HepG2 (cell line): ENCODE results near the gene BPIFB2. TPM values are rescaled to one million over a fixed set of nuclear protein-coding genes. Genes with fewer than 3 reads are reported as not detected.

ENCODE experiments used
- AGO2 ChIP-seq: fragments of 200-400 bp; formaldehyde crosslinking; optimal IDR thresholded peaks from 2 replicates; pipeline ENCODE3; 2017; ENCODE audit warnings: mild to moderate bottlenecking, low read depth, low read length, moderate library complexity
- GLI4 ChIP-seq: sonication (generic); formaldehyde crosslinking; IDR thresholded peaks from 2 replicates; pipeline ENCODE4 v1.5.1; 2020; ENCODE audit warnings: missing genetic modification reagents, mild to moderate bottlenecking, moderate library complexity, borderline replicate concordance
- HNRNPL ChIP-seq: fragments of 200-400 bp; formaldehyde crosslinking; IDR thresholded peaks from 2 replicates; pipeline ENCODE4 v1.6.1; 2017; ENCODE audit warnings: mild to moderate bottlenecking, low read depth, low read length
- MZF1 ChIP-seq: sonication (generic); formaldehyde crosslinking; IDR thresholded peaks from 2 replicates; pipeline ENCODE4 v1.8.1; 2023; ENCODE audit warnings: mild to moderate bottlenecking, missing genetic modification reagents, borderline replicate concordance
- NAIF1 ChIP-seq: sonication (generic); formaldehyde crosslinking; IDR thresholded peaks from 2 replicates; pipeline ENCODE4 v1.5.0; 2020; ENCODE audit warnings: mild to moderate bottlenecking, missing genetic modification reagents, borderline replicate concordance
- NKX3-1 ChIP-seq: sonication (generic); formaldehyde crosslinking; IDR thresholded peaks from 2 replicates; pipeline ENCODE4 v1.5.0; 2020; ENCODE audit warnings: missing genetic modification reagents
- RBAK ChIP-seq: sonication (generic); formaldehyde crosslinking; IDR thresholded peaks from 2 replicates; pipeline ENCODE4 v1.5.1; 2020; ENCODE audit warnings: mild to moderate bottlenecking, missing genetic modification reagents
- SP1 ChIP-seq, 2 experiments: fragments of 450-650 bp in 1 of 2; sonication (generic) in 1 of 2; formaldehyde crosslinking in 1 of 2; IDR thresholded peaks; 2 replicates each; pipeline versions ENCODE4 v1.4.0 to v1.6.1; 2016 to 2020; ENCODE audit warnings: missing genetic modification reagents in 1 of 2
- ZFAT ChIP-seq: sonication (generic); formaldehyde crosslinking; conservative IDR thresholded peaks from 2 replicates; pipeline ENCODE4 v1.8.1; 2023; ENCODE audit warnings: missing genetic modification reagents, inconsistent platforms
- ZNF616 ChIP-seq: sonication (generic); formaldehyde crosslinking; IDR thresholded peaks from 2 replicates; pipeline ENCODE4 v1.5.0; 2020; ENCODE audit warnings: low read depth, mild to moderate bottlenecking, missing genetic modification reagents
- ZNF672 ChIP-seq: sonication (generic); formaldehyde crosslinking; IDR thresholded peaks from 2 replicates; pipeline ENCODE4 v1.8.1; 2022; ENCODE audit warnings: missing genetic modification reagents
- ZNF710 ChIP-seq: sonication (generic); formaldehyde crosslinking; IDR thresholded peaks from 2 replicates; pipeline ENCODE4 v1.5.0; 2020; ENCODE audit warnings: mild to moderate bottlenecking, missing genetic modification reagents, borderline replicate concordance
- ZNF784 ChIP-seq: sonication (generic); formaldehyde crosslinking; IDR thresholded peaks from 2 replicates; pipeline ENCODE4 v1.5.1; 2020; ENCODE audit warnings: missing genetic modification reagents, mild to moderate bottlenecking, borderline replicate concordance
- polyA plus RNA-seq, 8 experiments: library from polyadenylated mRNA; depleted of rRNA in 3 of 8; stranded (reverse) in 7 of 8; unstranded in 1 of 8; fragments of >200 nt; fragmentation: Illumina TruSeq in 4 of 8; extraction: Trizol in 4 of 8; gene quantifications; 2 replicates each; pipeline versions ENCODE4 v1.2.1 to v1.2.3, GENCODE V29; 2011 to 2016; ENCODE audit warnings: low read depth in 4 of 8, missing spikeins in 1 of 8, mixed read lengths in 1 of 8; ENCODE audit not compliant: insufficient read depth in 1 of 8
- total RNA-seq, 5 experiments: library from RNA; depleted of rRNA; stranded (reverse); fragments of >200 nt; fragmentation: Illumina TruSeq; extraction: Trizol; gene quantifications; 2 replicates each; pipeline ENCODE4 v1.2.3, GENCODE V29; 2016; ENCODE audit warnings: low read depth in 1 of 5
- TF ChIP-seq, protein P1 (sequence below): IDR thresholded peaks from 2 replicates; pipeline ENCODE4 v1.6.1; 2016; ENCODE audit warnings: missing biosample characterization, missing genetic modification reagents, low read depth
- TF ChIP-seq, protein P2 (sequence below): IDR thresholded peaks from 2 replicates; pipeline ENCODE4 v1.6.1; 2016; ENCODE audit warnings: missing compliant biosample characterization, missing genetic modification reagents, borderline replicate concordance
- TF ChIP-seq, protein P3 (sequence below): sonication (generic); formaldehyde crosslinking; IDR thresholded peaks from 2 replicates; pipeline ENCODE4 v1.4.0; 2020; ENCODE audit warnings: missing genetic modification reagents, mild to moderate bottlenecking, borderline replicate concordance
- TF ChIP-seq, protein P4 (sequence below): sonication (generic); formaldehyde crosslinking; IDR thresholded peaks from 2 replicates; pipeline ENCODE4 v1.4.0; 2020; ENCODE audit warnings: missing genetic modification reagents, borderline replicate concordance

Gene BPIFB2
- total and polyA plus RNA-seq, 2 of the 13 experiments (the other 11 are each of a cell fraction or from before 2014, with no cell fraction given): 54.5 to 902 TPM

DNA sequence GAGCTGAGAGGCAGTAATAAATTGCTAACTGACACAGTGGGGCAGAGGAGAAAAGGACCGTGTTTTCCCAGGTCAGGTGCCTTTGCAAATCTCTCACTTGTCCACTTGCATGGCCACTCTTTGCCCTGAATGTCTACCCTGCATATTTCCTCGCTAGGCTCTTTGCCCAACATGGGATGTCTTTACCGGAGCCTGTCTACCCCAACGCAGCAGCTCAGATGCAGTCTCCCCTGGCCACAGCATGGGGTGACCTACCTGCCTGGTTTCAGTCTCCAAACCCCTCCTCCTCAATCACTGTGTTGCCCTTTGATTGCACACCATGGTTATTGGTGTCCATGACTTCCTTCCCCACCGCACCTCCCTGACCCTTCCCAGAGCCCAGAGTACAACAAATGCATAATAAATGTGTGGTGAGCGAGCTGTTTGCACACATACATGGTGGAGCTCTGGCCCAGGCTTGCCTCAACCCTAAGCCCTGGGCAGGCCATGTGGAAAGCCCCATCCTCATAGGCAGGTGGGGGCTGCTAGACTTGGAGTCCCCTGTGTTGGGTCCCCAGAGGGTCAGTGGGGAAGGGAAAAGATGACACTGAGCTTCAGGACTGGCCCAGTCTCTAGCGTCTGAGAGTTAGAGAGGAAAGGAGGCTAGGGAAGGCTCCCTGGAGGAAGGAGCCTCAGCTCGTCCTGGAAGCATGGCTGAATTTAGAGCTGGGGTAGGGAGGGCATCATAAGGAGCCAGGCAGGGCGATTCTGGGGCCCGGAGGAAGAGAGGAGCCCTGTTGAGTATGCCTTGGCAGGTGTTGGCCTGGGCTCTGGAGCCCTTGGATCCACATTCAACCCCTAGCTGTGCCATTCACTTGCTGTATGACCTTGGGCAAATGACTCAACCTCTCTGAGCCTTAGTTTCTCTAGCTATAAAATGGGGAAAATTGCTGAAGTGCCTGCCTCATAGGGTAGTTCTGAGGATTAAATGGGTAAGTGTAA is 19.6 kb downstream of the BPIFB2 start (continued):
- TF ChIP-seq, protein P1, sequence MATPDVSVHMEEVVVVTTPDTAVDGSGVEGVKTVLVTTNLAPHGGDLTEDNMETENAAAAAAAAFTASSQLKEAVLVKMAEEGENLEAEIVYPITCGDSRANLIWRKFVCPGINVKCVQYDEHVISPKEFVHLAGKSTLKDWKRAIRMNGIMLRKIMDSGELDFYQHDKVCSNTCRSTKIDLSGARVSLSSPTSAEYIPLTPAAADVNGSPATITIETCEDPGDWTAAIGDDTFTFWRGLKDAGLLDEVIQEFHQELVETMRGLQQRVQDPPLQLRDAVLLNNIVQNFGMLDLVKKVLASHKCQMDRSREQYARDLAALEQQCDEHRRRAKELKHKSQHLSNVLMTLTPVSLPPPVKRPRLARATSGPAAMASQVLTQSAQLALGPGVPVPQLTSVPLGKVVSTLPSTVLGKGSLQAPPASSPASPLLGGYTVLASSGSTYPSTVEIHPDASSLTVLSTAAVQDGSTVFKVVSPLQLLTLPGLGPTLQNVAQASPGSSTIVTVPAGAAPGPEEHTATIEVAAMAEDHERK (CRISPR knock-in tag): no peak
- TF ChIP-seq AGO2: peak; percentile 36
- no peak for TF ChIP-seq ZNF672 (CRISPR knock-in tag)
- no peak for TF ChIP-seq NKX3-1 (CRISPR knock-in tag)
- TF ChIP-seq, protein P2, sequence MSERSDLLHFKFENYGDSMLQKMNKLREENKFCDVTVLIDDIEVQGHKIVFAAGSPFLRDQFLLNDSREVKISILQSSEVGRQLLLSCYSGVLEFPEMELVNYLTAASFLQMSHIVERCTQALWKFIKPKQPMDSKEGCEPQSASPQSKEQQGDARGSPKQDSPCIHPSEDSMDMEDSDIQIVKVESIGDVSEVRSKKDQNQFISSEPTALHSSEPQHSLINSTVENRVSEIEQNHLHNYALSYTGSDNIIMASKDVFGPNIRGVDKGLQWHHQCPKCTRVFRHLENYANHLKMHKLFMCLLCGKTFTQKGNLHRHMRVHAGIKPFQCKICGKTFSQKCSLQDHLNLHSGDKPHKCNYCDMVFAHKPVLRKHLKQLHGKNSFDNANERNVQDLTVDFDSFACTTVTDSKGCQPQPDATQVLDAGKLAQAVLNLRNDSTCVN (CRISPR knock-in tag): no peak
- no peak for TF ChIP-seq RBAK
- no peak for TF ChIP-seq GLI4 (CRISPR knock-in tag)
- TF ChIP-seq MZF1 (CRISPR knock-in tag): no peak
- TF ChIP-seq, protein P3, sequence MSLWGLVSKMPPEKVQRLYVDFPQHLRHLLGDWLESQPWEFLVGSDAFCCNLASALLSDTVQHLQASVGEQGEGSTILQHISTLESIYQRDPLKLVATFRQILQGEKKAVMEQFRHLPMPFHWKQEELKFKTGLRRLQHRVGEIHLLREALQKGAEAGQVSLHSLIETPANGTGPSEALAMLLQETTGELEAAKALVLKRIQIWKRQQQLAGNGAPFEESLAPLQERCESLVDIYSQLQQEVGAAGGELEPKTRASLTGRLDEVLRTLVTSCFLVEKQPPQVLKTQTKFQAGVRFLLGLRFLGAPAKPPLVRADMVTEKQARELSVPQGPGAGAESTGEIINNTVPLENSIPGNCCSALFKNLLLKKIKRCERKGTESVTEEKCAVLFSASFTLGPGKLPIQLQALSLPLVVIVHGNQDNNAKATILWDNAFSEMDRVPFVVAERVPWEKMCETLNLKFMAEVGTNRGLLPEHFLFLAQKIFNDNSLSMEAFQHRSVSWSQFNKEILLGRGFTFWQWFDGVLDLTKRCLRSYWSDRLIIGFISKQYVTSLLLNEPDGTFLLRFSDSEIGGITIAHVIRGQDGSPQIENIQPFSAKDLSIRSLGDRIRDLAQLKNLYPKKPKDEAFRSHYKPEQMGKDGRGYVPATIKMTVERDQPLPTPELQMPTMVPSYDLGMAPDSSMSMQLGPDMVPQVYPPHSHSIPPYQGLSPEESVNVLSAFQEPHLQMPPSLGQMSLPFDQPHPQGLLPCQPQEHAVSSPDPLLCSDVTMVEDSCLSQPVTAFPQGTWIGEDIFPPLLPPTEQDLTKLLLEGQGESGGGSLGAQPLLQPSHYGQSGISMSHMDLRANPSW (CRISPR knock-in tag): no peak
- TF ChIP-seq, protein P4, sequence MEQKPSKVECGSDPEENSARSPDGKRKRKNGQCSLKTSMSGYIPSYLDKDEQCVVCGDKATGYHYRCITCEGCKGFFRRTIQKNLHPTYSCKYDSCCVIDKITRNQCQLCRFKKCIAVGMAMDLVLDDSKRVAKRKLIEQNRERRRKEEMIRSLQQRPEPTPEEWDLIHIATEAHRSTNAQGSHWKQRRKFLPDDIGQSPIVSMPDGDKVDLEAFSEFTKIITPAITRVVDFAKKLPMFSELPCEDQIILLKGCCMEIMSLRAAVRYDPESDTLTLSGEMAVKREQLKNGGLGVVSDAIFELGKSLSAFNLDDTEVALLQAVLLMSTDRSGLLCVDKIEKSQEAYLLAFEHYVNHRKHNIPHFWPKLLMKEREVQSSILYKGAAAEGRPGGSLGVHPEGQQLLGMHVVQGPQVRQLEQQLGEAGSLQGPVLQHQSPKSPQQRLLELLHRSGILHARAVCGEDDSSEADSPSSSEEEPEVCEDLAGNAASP: no peak
- TF ChIP-seq ZNF784 (CRISPR knock-in tag): no peak
- TF ChIP-seq NAIF1 (CRISPR knock-in tag): no peak
- TF ChIP-seq HNRNPL: no peak
- no peak for TF ChIP-seq ZNF616
- TF ChIP-seq ZNF710: no peak
- TF ChIP-seq SP1 (IDR thresholded peaks at IDR 0.05): no peak
- TF ChIP-seq SP1 (CRISPR knock-in tag; IDR thresholded peaks at IDR 0.05): no peak; the same call in 1 of the 2 replicates
- TF ChIP-seq ZFAT (CRISPR knock-in tag): no peak
